Gastroesophageal sphincter (tissue), 3 donors: ENCODE results near the gene PIBF1.

ENCODE experiments used
- CTCF ChIP-seq, 4 experiments: fragments of 200-600 bp in 2 of 4; fragments of 450-650 bp in 2 of 4; sonication (generic) in 1 of 4; IDR thresholded peaks; one replicate each; pipeline ENCODE4 v1.5.1; 2017 to 2019; ENCODE audit warnings: antibody characterized with exemption in 4 of 4, mild to moderate bottlenecking in 2 of 4, moderate library complexity in 2 of 4
- POLR2A ChIP-seq, 2 donors: fragments of 450-650 bp; IDR thresholded peaks; one replicate each; pipeline ENCODE4 v1.6.1; 2017; ENCODE audit warnings: antibody characterized with exemption in 2 of 2, mild to moderate bottlenecking in 2 of 2, moderate library complexity in 1 of 2

- no peak for TF ChIP-seq POLR2A (IDR thresholded peaks at IDR 0.05)
- TF ChIP-seq CTCF (IDR thresholded peaks at IDR 0.05): no peak
Observed at GRCh38 chr13:73018336-73018735, 236.4 kb downstream of the PIBF1 start.
